Measurements from ENCODE around the gene POLR2A. TPM values are rescaled to one million over a fixed set of nuclear protein-coding genes. Genes with fewer than 3 reads are reported as not detected.

Gene POLR2A
- total RNA-seq, 1 experiment from 2014 or later: 47.1 TPM

- ChIA-PET CTCF (no interaction called here), POLR2A (ENCODE audit: unreplicated experiment) (no interaction called here)
- no peak overlapping the region for H3K9ac ChIP-seq (ENCODE audit: low read length)
- H3K36me3 ChIP-seq (ENCODE audit: low read depth, low read length): peaks cover 9% of the 10 kb centered on the region
- no peak for DNase-seq
- no peak overlapping the region for H3K4me2 ChIP-seq (ENCODE audit: low read length)
- no peak overlapping the region for H3K27ac ChIP-seq (ENCODE audit: low read length)
- H3K79me2 ChIP-seq (ENCODE audit: low read length): no peaks in the 10 kb centered on the region
- H2AFZ ChIP-seq (ENCODE audit: low read length): no peak overlapping the region
- intact Hi-C loops (cut with micrococcal nuclease): no loop called here
- no peak for ATAC-seq
- no peaks in the 10 kb centered on the region for H3F3A ChIP-seq (ENCODE audit: low read length, unreplicated experiment)
- BruUV-seq (replicated peaks): no TSS peak
- no peaks in the 10 kb centered on the region for H3K4me1 ChIP-seq (ENCODE audit: insufficient read depth, low read length)
- H3K27me3 ChIP-seq (ENCODE audit: low read length): no peaks in the 10 kb centered on the region
- H3K9me3 ChIP-seq (ENCODE audit: low read length): no peaks in the 10 kb centered on the region
- H4K20me1 ChIP-seq (ENCODE audit: low read length): no peaks in the 10 kb centered on the region
- H3K9me2 ChIP-seq (replicated peaks; ENCODE audit: low read length): no peaks in the 10 kb centered on the region
- no peak for TF ChIP-seq EZH2phosphoT487 (IDR thresholded peaks at IDR 0.05; ENCODE audit: borderline replicate concordance, low read length)
- TF ChIP-seq CTCF (conservative IDR thresholded peaks at IDR 0.05; ENCODE audit: low read depth, low read length): no peak
- no peak for TF ChIP-seq EZH2 (IDR thresholded peaks at IDR 0.05; ENCODE audit: low read length, unreplicated experiment)
- H3K4me3 ChIP-seq (ENCODE audit: low read length): no peak overlapping the region
Measured at GRCh38 chr17:7515911-7516610, 31.9 kb downstream of the POLR2A start.

GRCh38 chr17:7523033-7523432, 38.9 kb downstream of the POLR2A start:
- Histone ChIP-seq H3K9me2 (replicated peaks; ENCODE audit: low read length) (no peaks in the 10 kb centered on the region), H4K20me1 (ENCODE audit: low read length) (no peaks in the 10 kb centered on the region), H3K79me2 (ENCODE audit: low read length) (no peaks in the 10 kb centered on the region), H3K4me2 (ENCODE audit: low read length) (no peak overlapping the region), H3K36me3 (ENCODE audit: low read depth, low read length) (no peaks in the 10 kb centered on the region), H3K4me3 (ENCODE audit: low read length) (no peak overlapping the region), H3K9ac (ENCODE audit: low read length) (no peak overlapping the region), H2AFZ (ENCODE audit: low read length) (no peak overlapping the region), H3K27me3 (ENCODE audit: low read length) (no peaks in the 10 kb centered on the region), H3K9me3 (ENCODE audit: low read length) (no peaks in the 10 kb centered on the region), H3K27ac (ENCODE audit: low read length) (no peak overlapping the region), H3F3A (ENCODE audit: low read length, unreplicated experiment) (no peaks in the 10 kb centered on the region), H3K4me1 (ENCODE audit: insufficient read depth, low read length) (no peaks in the 10 kb centered on the region)
- BruUV-seq (replicated peaks): no TSS peak
- intact Hi-C loops (cut with micrococcal nuclease): no loop called here
- DNase-seq (peak; percentile 3), ATAC-seq (no peak)
- ChIA-PET POLR2A (ENCODE audit: unreplicated experiment) (no interaction called here), CTCF (interaction anchor here (0.6 kb wide), 1 partner anchor 180 kb away, joined by 4 read pairs; no protein-coding TSS in a partner anchor)
- no peak for TF ChIP-seq EZH2phosphoT487 (IDR thresholded peaks at IDR 0.05; ENCODE audit: borderline replicate concordance, low read length)
- TF ChIP-seq CTCF (conservative IDR thresholded peaks at IDR 0.05; ENCODE audit: low read depth, low read length): peak; percentile 47; the same call in 1 of the 2 replicates

GRCh38 chr17:7528842-7529241, 44.7 kb downstream of the POLR2A start:
- intact Hi-C loops (cut with micrococcal nuclease): no loop called here
- Histone ChIP-seq H3F3A (ENCODE audit: low read length, unreplicated experiment) (no peaks in the 10 kb centered on the region), H3K79me2 (ENCODE audit: low read length) (no peaks in the 10 kb centered on the region), H3K4me3 (ENCODE audit: low read length) (no peak overlapping the region), H3K9me2 (replicated peaks; ENCODE audit: low read length) (no peaks in the 10 kb centered on the region), H3K4me1 (ENCODE audit: insufficient read depth, low read length) (no peaks in the 10 kb centered on the region), H3K9me3 (ENCODE audit: low read length) (no peaks in the 10 kb centered on the region), H3K9ac (ENCODE audit: low read length) (no peak overlapping the region), H3K27me3 (ENCODE audit: low read length) (no peaks in the 10 kb centered on the region), H3K4me2 (ENCODE audit: low read length) (no peak overlapping the region), H3K27ac (ENCODE audit: low read length) (no peak overlapping the region), H2AFZ (ENCODE audit: low read length) (no peak overlapping the region), H4K20me1 (ENCODE audit: low read length) (no peaks in the 10 kb centered on the region), H3K36me3 (ENCODE audit: low read depth, low read length) (no peaks in the 10 kb centered on the region)
- POLR2A ChIA-PET (ENCODE audit: unreplicated experiment): no interaction called here
- DNase-seq (no peak), ATAC-seq (no peak)
- no TSS peak for BruUV-seq (replicated peaks)
- TF ChIP-seq EZH2phosphoT487 (IDR thresholded peaks at IDR 0.05; ENCODE audit: borderline replicate concordance, low read length) (no peak), EZH2 (IDR thresholded peaks at IDR 0.05; ENCODE audit: low read length, unreplicated experiment) (no peak)
- CTCF ChIA-PET: no interaction called here
